GM15510 (cell line): ENCODE data around the gene CFAP221.

Experiments used
- POLR2A ChIP-seq: IDR thresholded peaks from 3 replicates; pipeline ENCODE4 v1.6.1; 2011; ENCODE audit warnings: borderline replicate concordance; ENCODE audit not compliant: insufficient read length; ENCODE audit errors: extremely low read depth

CFAP221 gene

DNA sequence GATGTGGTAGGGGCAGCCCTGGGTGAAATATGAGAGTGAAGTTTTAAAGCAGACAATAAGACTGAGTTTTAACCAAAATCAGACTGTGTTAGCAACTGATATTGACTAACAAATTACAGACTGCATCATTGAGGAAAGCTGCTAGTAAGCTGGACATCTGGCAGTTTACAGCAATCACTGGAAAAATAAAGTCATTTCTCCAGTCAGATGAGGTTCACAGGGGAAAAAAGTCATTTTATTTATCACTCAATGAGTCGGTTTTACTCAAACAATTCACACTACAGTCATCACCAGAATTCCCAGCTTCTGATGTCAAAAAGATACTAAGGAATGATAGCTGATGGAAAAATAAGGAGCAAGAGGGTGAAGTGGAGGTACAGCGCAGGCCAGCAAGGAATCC, 124.3 kb downstream of the CFAP221 start:
- TF ChIP-seq POLR2A: no peak

- TF ChIP-seq POLR2A: no peak
These were observed 126.8 kb downstream of the CFAP221 start for GRCh38 chr2:119671016-119671415.

GRCh38 chr2:119671752-119672151, 127.5 kb downstream of the CFAP221 start:
- no peak for TF ChIP-seq POLR2A

GRCh38 chr2:119672161-119672862, 128.1 kb downstream of the CFAP221 start:
- TF ChIP-seq POLR2A: no peak

DNA sequence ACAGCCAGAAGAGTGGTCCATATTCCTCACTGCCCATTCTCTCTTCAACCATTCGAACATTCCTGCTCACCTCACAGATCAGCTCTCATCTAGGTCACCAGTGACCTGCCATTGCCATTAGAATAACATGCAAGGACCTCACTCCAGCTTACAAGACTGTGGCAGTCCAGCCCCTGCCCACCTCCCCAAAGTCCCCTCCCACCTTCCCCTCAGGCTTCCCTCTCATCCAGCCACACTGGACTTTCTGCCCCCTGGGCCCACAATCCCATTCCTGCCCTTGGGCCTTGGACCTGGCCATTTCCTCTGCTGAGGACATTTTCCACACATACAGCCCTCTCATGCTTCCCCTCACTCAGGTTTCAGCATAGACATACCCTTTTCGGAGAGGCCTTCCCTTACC, 129.5 kb downstream of the CFAP221 start:
- TF ChIP-seq POLR2A: no peak

- TF ChIP-seq POLR2A: no peak
These were observed 130.7 kb downstream of the CFAP221 start for GRCh38 chr2:119674711-119675500.

DNA sequence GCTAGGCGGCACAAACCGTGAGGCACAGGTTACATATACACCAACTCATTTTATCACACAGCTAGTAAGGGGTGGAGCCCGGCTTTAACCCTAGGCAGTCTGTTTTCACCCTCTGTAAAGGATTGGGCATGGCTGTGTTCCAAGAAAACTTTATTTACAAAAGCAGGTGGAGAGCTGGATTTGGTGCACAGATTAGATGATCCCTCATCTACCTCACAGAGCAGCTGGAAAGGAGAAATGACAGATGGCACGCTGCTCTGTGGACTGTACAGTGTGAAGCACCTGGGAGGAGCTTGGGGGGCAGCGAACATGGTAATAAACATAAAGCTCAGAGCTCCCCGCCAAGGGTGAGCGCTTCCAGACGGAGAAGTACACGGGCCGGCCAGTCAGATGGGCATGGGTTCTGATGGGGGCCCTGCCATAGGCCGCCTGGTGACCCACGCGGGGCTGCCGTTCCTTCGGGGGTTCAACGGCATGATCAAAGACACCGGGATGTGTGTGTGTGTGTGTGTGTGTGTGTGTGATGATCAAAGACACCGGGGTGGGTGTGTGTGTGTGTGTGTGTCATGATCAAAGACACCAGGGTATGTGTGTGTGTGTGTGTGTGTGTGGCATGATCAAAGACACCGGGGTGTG, 133.9 kb downstream of the CFAP221 start:
- no peak for TF ChIP-seq POLR2A

- TF ChIP-seq POLR2A: no peak
These were observed 135.2 kb downstream of the CFAP221 start for GRCh38 chr2:119679526-119679837.

- no peak for TF ChIP-seq POLR2A
These were observed 135.6 kb downstream of the CFAP221 start for GRCh38 chr2:119679846-119680245.

GRCh38 chr2:119680457-119681202, 136.4 kb downstream of the CFAP221 start:
- TF ChIP-seq POLR2A: no peak

- no peak for TF ChIP-seq POLR2A
These were observed 137.1 kb downstream of the CFAP221 start for GRCh38 chr2:119681203-119681867.

GRCh38 chr2:119681868-119682220, 137.6 kb downstream of the CFAP221 start:
- no peak for TF ChIP-seq POLR2A

GRCh38 chr2:119682578-119682977, 138.3 kb downstream of the CFAP221 start:
- no peak for TF ChIP-seq POLR2A

GRCh38 chr2:119683074-119683712, 138.9 kb downstream of the CFAP221 start:
- TF ChIP-seq POLR2A: no peak
